ENCODE measurements around the gene ZNF322.

ZNF322 gene

DNA sequence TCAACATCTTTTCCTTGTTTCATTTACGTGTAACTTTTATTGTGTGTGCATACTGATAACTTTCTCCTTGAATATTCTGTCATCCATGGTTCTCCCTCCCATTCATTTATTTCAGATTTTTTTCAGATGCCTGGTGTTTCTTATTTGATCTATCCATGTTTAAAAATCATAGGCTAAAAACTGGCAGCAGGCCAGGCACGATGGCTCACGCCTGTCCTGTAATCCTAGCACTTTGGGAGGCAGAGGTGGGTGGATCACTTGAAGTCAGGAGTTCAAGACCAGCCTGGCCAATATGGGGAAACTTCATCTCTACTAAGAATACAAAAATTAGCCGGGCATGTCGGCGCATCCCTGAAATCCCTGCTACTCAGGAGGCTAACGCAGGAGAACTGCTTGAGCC is 31.7 kb downstream of the ZNF322 start:
- Histone ChIP-seq H3K4me3 (IDR thresholded peaks at IDR 0.05; ENCODE audit: insufficient read depth, low read depth, low read length) (no peak overlapping the region), H2AFZ (ENCODE audit: low read depth) (no peak overlapping the region), H3K79me2 (ENCODE audit: insufficient read depth, low read depth) (no peaks in the 10 kb centered on the region), H3K36me3 (ENCODE audit: insufficient read depth) (no peaks in the 10 kb centered on the region), H3K27me3 (ENCODE audit: insufficient read depth, low read depth) (no peaks in the 10 kb centered on the region), H3K9ac (no peak overlapping the region), H4K20me1 (ENCODE audit: insufficient read depth) (no peaks in the 10 kb centered on the region), H3K4me1 (ENCODE audit: low read depth, poor library complexity, severe bottlenecking) (no peaks in the 10 kb centered on the region), H3K4me2 (no peak overlapping the region), H3K27ac (no peak overlapping the region)
- TF ChIP-seq, protein P1, sequence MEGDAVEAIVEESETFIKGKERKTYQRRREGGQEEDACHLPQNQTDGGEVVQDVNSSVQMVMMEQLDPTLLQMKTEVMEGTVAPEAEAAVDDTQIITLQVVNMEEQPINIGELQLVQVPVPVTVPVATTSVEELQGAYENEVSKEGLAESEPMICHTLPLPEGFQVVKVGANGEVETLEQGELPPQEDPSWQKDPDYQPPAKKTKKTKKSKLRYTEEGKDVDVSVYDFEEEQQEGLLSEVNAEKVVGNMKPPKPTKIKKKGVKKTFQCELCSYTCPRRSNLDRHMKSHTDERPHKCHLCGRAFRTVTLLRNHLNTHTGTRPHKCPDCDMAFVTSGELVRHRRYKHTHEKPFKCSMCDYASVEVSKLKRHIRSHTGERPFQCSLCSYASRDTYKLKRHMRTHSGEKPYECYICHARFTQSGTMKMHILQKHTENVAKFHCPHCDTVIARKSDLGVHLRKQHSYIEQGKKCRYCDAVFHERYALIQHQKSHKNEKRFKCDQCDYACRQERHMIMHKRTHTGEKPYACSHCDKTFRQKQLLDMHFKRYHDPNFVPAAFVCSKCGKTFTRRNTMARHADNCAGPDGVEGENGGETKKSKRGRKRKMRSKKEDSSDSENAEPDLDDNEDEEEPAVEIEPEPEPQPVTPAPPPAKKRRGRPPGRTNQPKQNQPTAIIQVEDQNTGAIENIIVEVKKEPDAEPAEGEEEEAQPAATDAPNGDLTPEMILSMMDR (conservative IDR thresholded peaks at IDR 0.05; ENCODE audit: low read depth, low read length) = no peak

DNA sequence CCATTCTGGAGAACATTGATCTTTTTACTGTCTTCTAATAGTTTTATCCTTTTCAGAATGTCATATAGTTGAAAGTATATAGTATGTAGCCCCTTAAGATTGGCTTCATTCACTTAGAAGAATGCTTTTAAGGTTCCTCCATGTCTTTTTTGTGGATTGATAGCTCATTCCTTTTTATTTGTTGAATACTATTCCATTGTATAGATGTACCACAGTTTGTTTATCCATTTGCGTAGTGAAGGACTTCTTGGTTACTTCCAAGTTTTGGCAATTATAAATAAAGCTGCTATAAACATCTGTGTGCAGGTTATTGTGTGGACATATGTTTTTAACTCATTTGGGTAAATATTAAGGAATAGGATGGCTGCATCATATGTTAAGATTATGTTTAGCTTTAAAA is 35.0 kb downstream of the ZNF322 start:
- Histone ChIP-seq H3K4me1 (ENCODE audit: low read depth, poor library complexity, severe bottlenecking) (no peaks in the 10 kb centered on the region), H4K20me1 (ENCODE audit: insufficient read depth) (no peaks in the 10 kb centered on the region), H2AFZ (ENCODE audit: low read depth) (no peak overlapping the region), H3K79me2 (ENCODE audit: insufficient read depth, low read depth) (no peaks in the 10 kb centered on the region), H3K9ac (no peak overlapping the region), H3K4me3 (IDR thresholded peaks at IDR 0.05; ENCODE audit: insufficient read depth, low read depth, low read length) (no peak overlapping the region), H3K36me3 (ENCODE audit: insufficient read depth) (no peaks in the 10 kb centered on the region), H3K27me3 (ENCODE audit: insufficient read depth, low read depth) (no peaks in the 10 kb centered on the region), H3K27ac (no peak overlapping the region), H3K4me2 (no peak overlapping the region)
- TF ChIP-seq, protein P1 (conservative IDR thresholded peaks at IDR 0.05; ENCODE audit: low read depth, low read length) = no peak

DNA sequence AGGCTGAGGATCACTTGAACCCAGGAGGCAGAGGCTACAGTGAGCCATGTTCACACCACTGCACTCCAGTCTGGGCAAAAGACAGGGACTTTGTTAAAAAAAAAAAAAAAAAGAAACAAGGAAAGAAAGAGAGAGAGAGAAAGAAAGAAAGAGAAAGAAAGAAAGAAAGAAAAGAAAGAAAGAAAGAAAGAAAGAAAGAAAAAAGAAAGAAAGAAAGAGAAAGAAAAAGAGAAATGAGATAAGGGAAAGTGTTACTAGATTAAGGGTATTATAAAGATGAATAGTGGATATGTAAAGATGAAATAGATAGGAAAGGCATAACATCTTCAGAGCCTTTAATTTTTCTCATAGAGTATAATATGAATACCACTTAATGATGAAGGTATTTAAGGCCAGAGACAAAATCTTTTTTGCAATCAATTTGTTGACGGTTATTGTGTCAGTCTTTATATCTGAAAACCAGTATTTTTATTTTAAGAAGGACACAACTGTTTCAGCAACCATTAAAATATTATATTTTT is 36.1 kb downstream of the ZNF322 start:
- no peak overlapping the region for H2AFZ ChIP-seq (ENCODE audit: low read depth)
- no peak overlapping the region for H3K4me3 ChIP-seq (IDR thresholded peaks at IDR 0.05; ENCODE audit: insufficient read depth, low read depth, low read length)
- H3K27ac ChIP-seq = no peak overlapping the region
- TF ChIP-seq, protein P1 (conservative IDR thresholded peaks at IDR 0.05; ENCODE audit: low read depth, low read length) = no peak
- no peaks in the 10 kb centered on the region for H3K27me3 ChIP-seq (ENCODE audit: insufficient read depth, low read depth)
- H3K4me2 ChIP-seq = no peak overlapping the region
- no peaks in the 10 kb centered on the region for H4K20me1 ChIP-seq (ENCODE audit: insufficient read depth)
- H3K4me1 ChIP-seq (ENCODE audit: low read depth, poor library complexity, severe bottlenecking) = no peaks in the 10 kb centered on the region
- no peak overlapping the region for H3K9ac ChIP-seq
- H3K79me2 ChIP-seq (ENCODE audit: insufficient read depth, low read depth) = no peaks in the 10 kb centered on the region
- H3K36me3 ChIP-seq (ENCODE audit: insufficient read depth) = no peaks in the 10 kb centered on the region

DNA sequence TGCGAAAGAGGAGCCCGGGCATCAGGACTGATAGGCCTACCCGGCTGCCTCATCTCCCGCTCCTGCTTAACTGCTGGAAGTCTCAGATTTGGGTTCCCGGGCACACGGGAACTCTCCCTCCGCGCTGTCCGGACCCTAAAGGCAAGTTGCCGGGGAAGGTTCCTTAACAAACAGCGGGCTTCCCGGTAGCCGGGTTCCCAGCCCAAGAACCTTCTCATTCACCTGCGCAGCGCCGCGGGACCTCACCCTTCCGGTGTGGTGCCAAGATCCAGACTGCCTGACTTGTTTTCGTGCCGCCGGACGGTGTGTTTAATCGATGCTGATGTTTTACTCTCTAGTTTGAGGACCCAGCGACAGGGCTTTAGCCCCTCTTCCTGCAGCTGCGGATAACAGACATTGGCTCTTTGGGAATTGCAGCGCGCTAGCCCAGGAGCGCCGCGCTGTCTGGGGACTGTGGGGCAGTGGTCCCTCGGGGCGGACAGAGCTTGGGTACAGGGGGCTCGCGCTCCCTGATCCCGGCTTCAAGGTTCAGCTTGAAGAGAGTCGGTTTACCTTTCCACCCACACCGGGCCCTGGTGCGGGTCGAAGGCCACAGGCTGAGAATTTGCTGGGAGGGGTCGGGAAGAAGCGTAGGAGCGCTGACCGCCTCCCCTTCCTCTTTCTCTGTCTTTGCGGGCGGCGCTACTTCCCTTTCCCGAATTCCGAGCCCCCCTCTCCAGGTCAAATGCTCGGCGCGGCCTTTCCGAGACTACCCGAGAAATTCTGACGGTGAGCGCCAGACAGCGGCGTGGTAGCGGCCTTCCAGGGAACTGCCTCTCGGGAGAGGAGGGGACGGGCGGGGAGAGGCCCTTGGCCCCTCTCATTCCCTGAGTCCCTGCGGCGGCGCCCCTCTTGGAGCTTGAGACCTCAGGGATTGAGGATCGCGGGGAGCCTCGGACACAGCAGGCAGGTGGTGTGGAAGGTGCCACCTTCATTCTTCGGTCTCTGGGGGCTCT is 45.6 kb downstream of the ZNF322 start:
- H3K79me2 ChIP-seq (ENCODE audit: insufficient read depth, low read depth) = no peaks in the 10 kb centered on the region
- H3K9ac ChIP-seq = no peak overlapping the region
- no peak overlapping the region for H3K27ac ChIP-seq
- H2AFZ ChIP-seq (ENCODE audit: low read depth) = no peak overlapping the region
- no peaks in the 10 kb centered on the region for H4K20me1 ChIP-seq (ENCODE audit: insufficient read depth)
- no peaks in the 10 kb centered on the region for H3K4me1 ChIP-seq (ENCODE audit: low read depth, poor library complexity, severe bottlenecking)
- H3K4me2 ChIP-seq = no peak overlapping the region
- no peaks in the 10 kb centered on the region for H3K36me3 ChIP-seq (ENCODE audit: insufficient read depth)
- H3K27me3 ChIP-seq (ENCODE audit: insufficient read depth, low read depth) = no peaks in the 10 kb centered on the region
- TF ChIP-seq, protein P1 (conservative IDR thresholded peaks at IDR 0.05; ENCODE audit: low read depth, low read length) = no peak
- H3K4me3 ChIP-seq (IDR thresholded peaks at IDR 0.05; ENCODE audit: insufficient read depth, low read depth, low read length) = no peak overlapping the region
